ENCODE measurements around the gene ZCCHC9.
A peak's percentile ranks its signal among the peaks of the same experiment; 100 is the strongest.
"Not testable (repeated sequence)": the region's sequence is repeated elsewhere in the genome, so short reads cannot be mapped to it uniquely, and the experiment has no call there.

The ZCCHC9 gene, protein sequence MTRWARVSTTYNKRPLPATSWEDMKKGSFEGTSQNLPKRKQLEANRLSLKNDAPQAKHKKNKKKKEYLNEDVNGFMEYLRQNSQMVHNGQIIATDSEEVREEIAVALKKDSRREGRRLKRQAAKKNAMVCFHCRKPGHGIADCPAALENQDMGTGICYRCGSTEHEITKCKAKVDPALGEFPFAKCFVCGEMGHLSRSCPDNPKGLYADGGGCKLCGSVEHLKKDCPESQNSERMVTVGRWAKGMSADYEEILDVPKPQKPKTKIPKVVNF
- long read RNA-seq, donor 1, full-length matches to known transcripts: 21 of 29 reads
- long read RNA-seq, donor 1, partial matches to known transcripts: 8 of 29 reads
- long read RNA-seq, donor 1, other reads (novel, unspliced or antisense): 0 of 29 reads
- long read RNA-seq, donor 2, partial matches to known transcripts: 13 of 14 reads
- long read RNA-seq, donor 2, other reads (novel, unspliced or antisense): 0 of 14 reads
- long read RNA-seq, donor 3, partial matches to known transcripts: 0 of 2 reads
- long read RNA-seq, donor 3, other reads (novel, unspliced or antisense): 0 of 2 reads
- long read RNA-seq, donor 4, full-length matches to known transcripts: 11 of 37 reads
- long read RNA-seq, donor 4, partial matches to known transcripts: 26 of 37 reads
- long read RNA-seq, donor 4, other reads (novel, unspliced or antisense): 0 of 37 reads
- long read RNA-seq, donor 5, full-length matches to known transcripts: 18 of 34 reads
- long read RNA-seq, donor 5, partial matches to known transcripts: 16 of 34 reads
- long read RNA-seq, donor 5, other reads (novel, unspliced or antisense): 0 of 34 reads
- long read RNA-seq, donor 6, full-length matches to known transcripts: 17 of 17 reads
- long read RNA-seq, donor 6, partial matches to known transcripts: 0 of 17 reads
- long read RNA-seq, donor 6, other reads (novel, unspliced or antisense): 0 of 17 reads
- long read RNA-seq, donor 7, full-length matches to known transcripts: 17 of 47 reads
- long read RNA-seq, donor 7, partial matches to known transcripts: 30 of 47 reads
- long read RNA-seq, donor 7, other reads (novel, unspliced or antisense): 0 of 47 reads
- long read RNA-seq, donor 8, full-length matches to known transcripts: 9 of 9 reads
- long read RNA-seq, donor 8, partial matches to known transcripts: 0 of 9 reads
- long read RNA-seq, donor 8, other reads (novel, unspliced or antisense): 0 of 9 reads

DNA sequence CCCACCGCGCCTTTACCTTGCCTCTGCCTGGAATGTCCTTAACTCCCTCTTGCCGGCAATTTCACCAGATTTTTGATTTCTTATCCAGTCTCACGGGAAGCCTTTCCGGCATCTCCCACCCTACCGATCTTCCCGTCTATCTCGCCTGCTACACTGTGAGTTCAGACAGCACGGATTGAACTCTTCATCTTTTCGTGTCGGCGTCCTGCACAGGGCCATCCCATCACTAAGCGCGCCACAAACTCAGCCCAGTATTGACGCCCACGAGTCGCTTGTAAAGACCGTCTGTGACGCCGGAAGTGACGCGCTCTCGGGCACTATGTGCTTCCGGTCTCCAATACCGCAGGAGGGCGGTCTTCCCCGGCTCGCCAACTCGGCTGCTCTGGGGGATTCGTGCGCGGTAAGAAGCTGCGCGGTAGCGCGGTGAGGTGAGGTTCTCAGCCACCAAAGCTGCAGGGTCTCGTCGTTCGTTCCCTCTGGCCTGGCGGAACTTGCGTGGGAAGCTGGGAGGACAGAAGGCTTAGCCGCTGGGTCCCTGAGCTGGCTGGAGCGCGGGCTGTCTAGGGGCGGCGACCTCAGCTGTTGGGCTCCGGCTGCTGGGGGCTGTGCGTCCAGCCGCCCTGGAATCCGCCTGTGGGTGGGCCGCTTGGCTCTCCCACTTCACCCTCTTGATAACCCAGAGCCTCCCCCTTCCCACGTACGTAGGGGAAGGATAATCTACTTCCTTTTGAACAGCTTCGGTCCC lies at the start of gene ZCCHC9:
Gene ZCCHC9, plus strand, starts transcription at position 317 of the 745 bp plus-strand sequence. CDS start 3,171 bp downstream, outside the sequence.
- peak; percentile 97 for DNase-seq

DNA sequence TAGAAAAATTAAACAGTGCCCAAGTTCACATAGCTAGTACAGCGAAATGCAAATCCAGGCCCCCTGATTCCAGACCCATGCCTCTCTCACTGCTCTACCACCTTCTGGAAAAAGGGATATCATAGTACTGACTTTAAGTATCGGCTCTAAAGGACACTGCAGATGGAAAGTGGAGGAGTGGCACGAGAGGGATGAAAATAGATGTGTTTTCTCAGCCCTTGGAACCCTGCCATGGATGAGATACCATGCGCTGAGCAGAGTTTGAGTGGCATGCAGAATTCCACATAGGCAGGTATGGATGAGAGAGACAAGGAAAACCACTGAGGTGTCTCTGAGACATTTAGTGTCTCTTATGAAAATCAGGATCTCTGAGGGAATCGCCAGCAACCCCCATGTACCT lies 49.5 kb upstream of the ZCCHC9 start:
- no peak for DNase-seq

DNA sequence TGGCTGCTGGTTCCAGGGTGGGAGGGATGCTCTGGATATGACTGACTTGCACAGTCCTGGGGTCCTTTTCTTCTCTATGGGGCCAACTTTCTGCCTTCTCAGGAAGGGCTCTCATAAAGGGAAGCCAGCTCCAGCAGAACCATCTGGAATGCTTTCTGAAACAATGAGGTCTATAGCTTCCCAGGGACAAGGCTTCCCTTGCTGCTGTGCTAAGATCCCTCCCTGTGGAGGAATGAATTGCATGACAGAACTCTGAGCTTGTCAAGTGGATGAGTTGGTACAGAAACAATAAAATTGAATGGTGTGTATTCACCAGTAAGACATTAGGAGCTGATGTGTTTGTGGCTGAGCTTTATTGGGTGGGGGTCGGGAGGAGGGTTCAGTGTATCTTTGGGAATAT lies 48.5 kb upstream of the ZCCHC9 start:
- DNase-seq: no peak

DNA sequence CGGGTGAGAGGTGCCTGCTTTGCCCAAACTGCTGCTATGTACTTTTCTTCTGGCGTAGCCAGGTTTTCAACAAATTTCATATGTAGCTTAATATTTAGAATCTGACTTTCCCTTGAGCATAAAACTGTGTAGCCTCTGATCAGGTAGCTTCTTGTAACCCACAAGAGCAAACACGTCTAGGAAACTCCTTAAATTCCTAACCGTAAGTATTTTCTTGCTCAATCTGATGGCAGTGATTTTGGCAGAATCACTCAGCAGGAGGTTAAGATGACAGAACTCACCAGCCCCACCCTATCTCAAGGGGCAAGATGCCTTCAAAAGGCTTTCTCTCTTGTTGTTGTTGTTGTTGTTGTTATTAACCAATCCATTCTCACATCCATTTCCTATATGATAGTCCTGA lies 47.5 kb upstream of the ZCCHC9 start:
- no peak for DNase-seq

DNA sequence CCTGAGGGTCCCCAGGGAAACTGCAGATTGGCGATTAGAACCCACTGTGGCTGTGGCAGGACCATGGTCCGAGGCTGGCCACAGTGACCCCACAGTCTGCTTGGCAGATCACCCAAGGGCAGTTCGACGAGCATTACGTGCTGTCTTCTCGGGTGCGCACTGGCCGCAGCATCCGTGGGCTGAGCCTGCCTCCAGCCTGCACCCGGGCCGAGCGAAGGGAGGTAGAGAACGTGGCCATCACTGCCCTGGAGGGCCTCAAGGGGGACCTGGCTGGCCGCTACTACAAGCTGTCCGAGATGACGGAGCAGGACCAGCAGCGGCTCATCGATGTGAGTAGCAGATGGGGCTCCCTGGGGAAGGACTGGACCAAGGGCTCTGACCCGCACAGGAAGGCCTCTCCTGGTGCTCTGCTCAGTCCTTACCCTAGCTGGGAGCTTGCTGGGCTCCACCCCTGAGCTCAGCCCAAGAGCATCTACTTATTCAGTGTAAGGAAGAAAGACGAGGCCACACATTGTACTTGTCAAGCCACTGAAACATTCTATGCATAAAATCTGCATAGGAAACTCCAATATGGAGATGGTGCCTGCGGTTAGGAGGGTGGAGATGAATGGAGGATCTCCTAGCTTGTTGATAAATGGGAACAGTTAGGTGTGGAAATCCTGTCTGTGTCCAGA lies 46.4 kb upstream of the ZCCHC9 start:
- no peak for DNase-seq

DNA sequence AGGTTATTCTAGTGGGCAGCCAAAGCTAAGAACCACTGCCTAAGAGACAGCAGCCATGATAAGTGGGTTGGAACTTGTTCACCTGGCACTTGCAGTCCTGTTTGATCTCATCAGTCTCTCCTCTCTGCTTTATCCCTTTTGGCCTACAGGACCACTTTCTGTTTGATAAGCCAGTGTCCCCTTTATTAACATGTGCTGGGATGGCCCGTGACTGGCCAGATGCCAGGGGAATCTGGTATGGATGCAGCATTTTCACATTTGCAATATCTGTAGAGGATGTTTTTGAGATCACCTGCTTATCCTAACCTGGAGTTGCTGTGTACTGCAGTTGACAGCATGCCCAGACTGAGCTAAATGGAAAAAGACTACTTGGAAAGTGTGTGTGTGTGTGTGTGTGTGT lies 44.6 kb upstream of the ZCCHC9 start:
- no peak for DNase-seq

DNA sequence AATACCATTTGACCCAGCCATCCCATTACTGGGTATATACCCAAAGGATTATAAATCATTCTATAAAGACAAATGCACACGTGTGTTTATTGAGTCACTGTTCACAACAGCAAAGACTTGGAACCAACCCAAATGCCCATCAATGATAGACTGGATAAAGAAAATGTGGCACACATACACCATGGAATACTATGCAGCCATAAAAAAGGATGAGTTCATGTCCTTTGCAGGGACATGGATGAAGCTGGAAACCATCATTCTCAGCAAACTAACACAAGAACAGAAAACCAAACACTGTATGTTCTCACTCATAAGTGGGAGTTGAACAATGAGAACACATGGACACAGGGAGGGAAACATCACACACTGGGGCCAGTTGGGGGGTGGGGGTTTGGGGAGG lies 38.6 kb upstream of the ZCCHC9 start:
- DNase-seq: not testable (repeated sequence)

DNA sequence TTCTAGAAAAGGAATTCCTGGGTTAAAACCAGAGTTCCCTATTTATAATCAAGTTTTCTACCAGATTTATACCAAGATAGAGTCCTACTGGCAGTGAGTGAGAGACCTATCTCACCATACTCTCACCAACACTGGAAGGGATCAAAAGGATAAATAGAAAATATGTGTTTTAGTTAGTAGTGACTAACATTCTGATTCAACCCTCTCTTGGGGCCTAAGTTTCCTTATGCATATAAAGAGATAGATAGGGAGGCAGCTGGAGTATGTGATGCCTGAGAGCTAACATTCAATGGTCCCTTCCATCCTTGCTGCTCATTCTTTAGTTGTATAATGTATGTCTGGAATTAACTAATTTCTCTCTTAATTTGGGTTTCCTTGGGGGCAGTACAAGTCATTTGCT lies 36.3 kb upstream of the ZCCHC9 start:
- DNase-seq: no peak

DNA sequence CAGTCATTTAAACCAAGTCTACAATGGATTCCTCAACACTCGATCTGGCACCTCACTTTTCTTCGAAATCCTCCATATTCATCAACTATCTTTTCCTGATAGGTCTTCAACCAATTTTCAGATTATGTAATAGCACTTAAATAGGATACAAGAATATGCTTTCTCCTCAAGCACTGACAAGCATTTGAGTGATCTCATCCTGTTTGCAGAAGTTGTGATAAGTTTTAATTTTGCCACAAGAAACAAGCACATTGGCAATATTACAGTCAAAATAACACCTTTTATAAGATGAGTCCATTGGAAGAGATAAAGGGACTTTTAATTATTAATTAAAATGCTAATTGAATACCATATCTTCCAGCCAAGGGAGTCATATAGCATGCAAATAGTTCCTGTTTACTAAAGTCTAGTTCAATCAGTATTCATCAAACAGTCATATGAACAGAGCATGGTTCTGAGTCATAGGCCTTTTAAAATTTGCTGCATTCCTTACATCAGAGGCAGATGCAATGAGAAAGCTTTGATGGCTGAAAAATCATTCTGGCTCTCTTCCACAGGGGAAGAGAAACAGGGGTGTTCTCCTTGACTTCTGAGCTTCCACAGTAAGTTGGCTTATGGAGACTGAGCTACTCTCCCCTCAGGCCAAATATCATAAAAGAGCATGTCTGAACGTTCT lies 32.7 kb upstream of the ZCCHC9 start:
- no peak for DNase-seq

DNA sequence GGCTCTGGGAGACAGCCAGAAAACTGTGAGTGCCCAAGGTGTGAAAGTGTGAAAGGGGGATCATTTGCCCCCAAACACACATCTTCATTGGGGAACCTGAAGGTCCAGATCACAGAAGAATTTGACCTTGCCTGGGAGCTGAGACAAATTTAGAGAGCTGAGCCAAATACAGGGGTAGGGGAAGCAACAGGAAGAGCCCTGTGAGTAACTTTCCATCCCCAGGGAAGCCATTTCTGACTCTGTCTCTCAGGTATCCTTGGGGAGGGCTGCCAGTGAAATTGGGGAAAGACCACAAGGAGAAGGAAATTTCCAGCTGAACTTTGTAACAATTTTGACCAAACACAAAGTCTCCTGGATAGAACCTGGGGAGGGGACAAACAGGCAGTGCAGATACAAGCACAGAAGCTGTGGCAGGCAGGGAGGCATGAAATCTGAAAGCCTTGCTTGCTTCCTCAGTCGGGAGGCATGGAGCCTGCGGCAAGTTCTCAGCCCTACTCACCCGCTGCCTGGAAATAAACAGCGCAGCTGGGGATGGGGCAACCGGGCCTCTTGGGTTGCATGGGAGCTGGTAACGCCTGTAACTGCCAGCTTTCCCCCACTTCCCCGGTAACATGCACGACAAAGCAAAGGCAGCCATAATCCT lies 31.5 kb upstream of the ZCCHC9 start:
- no peak for DNase-seq

DNA sequence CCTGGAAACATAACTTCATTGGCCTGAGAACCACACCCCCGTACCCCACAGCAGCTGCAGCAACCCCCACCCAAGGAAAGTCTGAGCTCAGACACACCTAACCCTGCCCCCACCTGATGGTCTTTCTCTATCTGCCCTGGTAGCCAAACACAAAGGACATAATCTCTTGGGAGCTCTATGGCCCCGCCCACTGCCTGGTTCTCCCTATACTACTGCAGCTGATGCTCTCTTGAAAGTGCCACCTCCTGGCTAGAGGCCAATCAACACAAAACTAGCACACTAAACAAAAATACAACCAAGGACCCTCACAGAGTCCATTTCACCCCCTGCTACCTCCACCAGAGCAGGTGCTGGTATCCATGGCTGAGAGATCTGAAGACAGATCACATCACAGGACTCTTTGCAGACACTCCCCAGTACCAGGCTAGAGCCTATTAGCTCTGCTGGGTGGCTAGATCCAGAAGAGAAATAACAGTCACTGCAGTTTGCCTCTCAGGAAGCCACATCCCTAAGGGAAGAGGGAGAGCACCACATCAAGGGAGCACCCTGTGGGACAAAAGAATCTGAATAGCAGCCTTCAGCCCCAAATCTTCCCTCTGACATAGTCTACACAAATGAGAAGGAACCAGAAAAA lies 30.9 kb upstream of the ZCCHC9 start:
- DNase-seq: not testable (repeated sequence)

DNA sequence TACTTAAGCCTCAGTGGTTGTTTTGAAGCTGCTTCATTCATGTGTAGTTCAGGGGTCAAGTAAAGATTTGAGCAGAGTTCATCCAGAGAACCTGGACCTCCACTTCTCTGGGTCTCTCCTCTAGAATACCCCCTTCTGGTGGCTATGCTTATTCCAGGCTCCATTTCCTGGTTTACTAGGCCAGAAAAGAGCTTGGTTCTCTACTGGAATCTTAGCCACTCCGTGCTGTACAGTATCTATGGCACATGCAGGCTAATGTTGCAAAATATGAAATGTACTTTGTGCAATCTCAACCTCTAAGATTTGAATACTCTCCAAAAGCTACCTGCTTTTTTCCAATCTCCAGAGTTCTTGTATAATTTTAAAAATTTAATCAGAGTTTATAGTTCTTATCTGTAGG lies 17.4 kb upstream of the ZCCHC9 start:
- no peak for DNase-seq

DNA sequence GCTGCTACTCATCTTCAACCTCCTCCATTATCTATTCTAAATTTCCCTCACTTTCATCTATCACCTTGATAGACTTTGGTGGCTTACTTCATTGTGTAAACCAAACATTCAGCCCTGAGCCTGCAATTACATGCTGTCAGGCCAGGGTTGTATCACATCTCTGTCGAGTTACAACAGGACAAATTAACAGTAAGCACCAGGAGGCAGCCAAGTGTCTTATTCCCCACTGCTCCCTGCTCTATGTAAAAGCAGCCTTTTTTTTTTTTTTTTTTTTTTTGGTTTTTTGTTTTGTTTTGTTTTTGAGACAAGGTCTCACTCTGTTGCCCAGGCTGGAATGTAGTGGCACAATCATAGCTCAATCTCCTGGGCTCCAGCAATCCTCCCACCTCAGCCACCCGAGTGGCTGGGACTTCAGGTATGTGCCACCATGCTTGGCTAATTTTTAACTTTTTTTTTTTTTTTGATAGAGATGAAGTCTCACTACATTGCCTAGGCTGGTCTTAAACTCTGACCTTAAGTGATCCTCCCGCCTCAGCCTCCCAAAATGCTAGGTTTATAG lies 15.2 kb upstream of the ZCCHC9 start:
- DNase-seq: no peak

DNA sequence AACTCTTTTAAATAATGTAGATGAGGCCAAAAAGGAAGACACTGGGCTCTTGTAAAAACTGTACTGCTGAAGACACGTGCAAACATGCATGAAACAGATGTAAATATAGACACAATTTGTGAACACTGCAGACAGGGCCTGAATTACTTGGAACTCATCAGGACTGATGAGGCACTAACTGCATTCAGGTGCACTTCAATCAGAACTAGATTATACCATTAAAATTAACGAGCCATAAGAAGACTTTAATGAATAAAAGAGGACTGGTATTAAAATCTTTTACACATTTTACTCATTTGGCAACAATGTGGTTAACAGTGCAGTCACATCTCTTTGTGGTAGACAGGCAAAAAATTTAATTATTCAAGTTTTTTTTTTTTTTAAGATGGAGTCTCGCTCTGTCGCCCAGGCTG lies 13.4 kb upstream of the ZCCHC9 start:
- no peak for DNase-seq

DNA sequence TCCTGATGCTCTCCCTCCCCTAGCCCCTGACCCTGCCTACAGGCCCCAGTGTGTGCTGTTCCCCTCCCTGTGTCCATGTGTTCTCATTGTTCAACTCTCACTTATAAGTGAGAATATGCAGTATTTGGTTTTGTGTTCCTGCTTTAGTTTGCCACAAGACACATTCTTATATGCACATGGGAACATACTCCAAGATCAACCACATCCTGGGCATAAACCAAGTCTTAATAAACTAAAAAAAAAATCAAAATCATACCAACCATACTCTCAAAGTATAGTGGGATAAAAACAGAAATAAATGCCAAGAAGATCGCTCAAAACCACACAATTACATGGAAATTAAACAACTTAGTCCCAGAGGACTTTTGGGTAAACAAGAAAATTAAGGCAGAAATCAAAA lies 11.2 kb upstream of the ZCCHC9 start:
- DNase-seq: no peak

DNA sequence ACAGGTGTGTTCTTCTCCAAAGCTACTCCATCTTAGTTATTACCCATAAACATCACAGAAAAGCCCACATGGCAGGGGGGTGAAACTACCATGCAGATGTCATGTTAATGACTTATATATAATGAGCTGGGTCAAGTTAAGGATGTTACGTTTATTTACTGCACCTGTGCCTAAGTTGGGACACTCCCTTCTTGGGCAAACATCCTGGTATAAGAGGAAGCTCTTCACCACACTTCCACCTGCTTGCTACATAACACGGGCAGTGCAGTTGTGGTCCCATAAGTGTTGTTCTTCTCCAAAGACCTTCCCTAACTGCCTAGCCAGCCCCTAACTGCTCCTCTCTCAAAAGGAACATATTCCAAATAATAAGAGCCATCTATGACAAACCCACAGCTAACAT lies 9.3 kb upstream of the ZCCHC9 start:
- no peak for DNase-seq

DNA sequence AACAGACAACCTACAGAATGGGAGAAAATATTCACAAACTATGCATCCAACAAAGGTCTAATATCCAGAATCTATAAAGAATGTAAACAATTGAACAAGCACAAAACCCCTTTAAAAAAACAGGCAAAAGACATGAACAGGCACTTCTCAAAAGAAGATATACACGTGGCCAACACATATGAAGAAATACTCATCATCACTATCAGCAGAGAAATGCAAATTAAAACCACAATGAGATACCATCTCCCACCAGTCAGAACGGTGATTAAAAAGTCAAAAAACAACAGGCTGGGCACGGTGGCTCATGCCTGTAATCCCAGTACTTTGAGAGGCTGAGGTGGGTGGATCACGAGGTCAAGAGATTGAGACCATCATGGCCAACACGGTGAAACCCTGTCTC lies 7.4 kb upstream of the ZCCHC9 start:
- not testable (repeated sequence) for DNase-seq

DNA sequence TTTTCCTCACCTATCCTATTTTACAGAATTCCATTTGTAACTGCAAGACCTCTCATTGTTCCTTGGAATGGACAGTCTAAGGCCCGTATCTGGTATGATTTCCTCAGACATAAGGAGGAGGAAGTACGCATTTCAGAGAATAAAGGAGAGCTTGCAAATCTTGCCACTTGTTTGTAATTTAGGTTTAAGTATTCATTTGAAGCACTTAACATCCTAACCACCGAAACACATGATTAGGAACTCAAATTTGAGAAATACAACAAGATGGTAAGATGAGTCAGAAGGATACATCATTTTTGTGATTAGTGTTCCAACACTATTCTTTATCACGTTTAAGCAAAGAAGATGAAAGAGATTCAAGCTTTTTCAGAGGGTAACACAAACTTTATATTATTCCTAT lies 3.9 kb upstream of the ZCCHC9 start:
- DNase-seq: no peak

DNA sequence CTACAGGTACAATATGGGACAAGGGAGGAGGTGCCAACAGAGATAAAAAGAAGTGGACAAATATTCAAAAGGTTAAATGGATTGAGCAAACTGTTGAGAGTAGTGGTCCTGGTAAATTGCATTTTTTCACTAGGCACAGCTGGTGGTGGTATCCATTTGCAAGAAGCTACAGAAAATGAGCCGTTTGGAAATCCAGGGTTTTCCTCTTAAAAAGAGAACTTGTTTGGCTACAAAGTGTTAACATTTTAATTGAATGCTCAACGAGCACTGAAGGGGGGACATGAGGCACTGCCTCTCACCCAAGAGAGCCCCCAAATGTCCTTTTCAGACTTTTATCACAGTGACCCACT lies 491 bp upstream of the ZCCHC9 start:
- no peak for DNase-seq

DNA sequence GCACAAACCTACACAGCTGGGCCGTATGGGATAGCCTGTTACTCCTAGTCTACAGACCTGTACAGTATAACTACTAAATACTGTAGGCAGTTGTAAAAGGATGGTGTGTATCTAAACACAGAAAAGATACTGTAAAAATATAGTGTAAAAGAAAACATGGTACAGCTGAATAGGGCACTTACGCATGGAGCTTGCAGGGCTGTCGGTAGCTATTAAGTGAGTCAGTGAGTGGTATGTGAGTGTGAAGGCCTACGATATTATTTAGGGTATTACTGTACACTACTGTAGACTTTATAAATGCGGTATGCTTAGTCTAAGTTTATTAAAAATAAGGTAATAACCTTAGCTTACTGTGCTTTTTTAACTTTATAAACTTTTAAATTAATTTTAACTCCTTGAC lies 1.2 kb downstream of the ZCCHC9 start:
- no peak for DNase-seq
